CD4-positive, alpha-beta T cell treated with Interleukin-1 beta for 1 hour (primary cell): ENCODE measurements around the gene MAEA.

Source experiments
- DNase-seq, 2 donors: peaks; one replicate each; pipeline ENCODE4 v3.0.0-alpha.2; 2020 to 2022

MAEA gene

DNA sequence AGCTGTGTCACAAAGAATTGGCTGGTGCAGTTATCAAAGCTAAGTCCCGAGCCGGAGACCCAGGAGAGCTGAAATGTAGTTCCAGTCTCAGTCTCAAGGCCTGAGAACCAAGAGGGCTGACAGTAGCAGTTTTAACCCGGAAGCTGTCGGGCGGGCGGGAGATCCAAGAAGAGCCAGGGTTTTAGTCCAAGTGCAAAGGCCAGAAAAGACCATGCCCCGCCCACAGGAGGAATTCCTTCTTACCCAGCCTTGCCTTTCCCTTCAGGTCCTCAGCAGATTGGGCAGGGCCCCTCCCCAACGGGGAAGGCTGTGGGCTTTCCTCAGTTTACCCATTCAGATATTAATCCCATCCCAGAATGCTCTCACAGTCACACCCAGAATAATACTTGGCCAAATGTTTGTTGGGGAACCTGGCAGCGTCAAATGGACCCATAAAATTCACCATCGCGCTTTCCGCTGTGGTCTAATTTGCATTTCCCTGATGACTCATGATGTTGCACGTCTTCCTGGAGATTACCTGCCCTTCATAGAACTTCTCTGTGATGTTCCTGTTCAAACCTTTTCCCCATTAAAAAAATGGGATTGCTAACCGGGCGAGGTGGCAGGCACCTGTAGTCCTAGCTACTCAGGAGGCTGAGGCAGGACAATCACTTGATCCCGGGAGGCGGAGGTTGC is 16.2 kb downstream of the MAEA start:
- peak in 1 of 2 donors; percentile 20 for DNase-seq

DNA sequence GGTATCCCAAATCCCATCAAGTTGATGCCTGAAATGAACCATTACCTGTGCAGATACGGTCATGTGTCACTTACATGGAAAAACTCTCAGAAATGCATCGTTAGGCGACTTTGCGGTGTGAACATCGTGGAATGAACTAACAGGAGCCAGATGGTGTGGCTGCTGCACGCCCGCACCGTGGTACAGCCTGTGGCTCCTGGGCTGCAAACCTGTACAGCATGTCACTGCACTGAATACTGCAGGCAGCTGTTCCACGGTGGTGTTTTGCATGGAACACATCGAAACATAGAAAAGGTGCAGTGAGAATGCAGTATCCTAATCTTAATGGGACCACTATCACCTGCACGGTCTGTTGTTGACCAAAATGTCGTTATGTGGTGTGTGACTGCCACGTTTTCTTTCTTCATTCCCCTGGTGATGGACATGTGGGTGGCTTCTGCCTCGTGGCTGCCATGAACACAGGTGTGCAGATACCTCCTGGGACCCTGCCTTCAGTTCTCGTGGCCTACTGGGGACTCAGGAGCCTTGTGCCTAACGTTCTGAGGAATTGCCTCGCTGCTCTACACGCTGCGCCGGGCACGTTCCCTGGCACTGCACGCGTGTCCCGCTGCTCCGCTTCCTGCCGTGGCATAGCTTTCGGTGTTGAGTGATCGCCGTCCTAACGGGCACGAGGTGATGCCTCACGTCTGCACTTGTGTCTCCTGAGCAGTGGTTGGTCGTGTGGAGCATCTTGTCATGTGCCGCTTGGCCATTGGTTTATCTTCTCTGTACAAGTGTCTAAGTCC is 18.5 kb downstream of the MAEA start:
- no peak for DNase-seq

DNA sequence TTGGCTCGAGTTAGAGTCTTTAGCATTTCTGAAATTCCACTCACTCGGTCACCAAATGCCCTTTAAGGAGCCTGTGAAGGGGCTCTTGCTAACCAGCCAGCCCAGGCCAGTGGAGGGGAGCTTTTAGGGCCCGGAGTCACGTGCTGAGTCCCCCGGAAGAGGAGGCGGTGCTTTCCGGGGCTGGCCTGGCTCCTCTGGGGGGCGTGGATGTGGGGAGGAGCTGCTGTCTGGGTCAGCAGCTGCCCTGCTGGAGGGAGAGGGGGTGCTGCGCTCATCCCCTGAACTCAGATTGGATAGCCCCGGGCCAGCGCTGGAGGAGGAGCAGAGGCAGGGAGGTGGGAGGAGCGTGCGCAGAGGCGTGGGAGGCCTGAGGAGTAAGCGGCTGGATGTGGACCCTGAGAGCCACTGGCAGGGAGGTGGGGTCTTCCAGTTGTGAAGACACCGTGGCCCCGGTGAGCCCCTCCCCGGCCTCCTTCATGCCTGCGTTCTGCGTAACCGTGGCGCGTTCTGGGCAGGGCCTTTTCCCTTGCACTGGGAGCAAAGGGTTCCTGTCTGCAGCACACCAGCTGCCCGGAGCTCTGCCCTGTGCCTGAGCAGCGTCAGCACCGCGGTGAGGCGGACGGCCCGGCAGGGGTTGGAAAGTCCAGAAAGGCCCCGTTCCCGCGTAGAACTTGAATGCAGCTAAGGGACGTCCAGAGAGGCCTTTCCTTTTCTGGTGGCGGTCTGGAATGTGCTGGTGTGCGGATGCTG is 19.7 kb downstream of the MAEA start:
- DNase-seq, result peak; percentile 64 to 72

DNA sequence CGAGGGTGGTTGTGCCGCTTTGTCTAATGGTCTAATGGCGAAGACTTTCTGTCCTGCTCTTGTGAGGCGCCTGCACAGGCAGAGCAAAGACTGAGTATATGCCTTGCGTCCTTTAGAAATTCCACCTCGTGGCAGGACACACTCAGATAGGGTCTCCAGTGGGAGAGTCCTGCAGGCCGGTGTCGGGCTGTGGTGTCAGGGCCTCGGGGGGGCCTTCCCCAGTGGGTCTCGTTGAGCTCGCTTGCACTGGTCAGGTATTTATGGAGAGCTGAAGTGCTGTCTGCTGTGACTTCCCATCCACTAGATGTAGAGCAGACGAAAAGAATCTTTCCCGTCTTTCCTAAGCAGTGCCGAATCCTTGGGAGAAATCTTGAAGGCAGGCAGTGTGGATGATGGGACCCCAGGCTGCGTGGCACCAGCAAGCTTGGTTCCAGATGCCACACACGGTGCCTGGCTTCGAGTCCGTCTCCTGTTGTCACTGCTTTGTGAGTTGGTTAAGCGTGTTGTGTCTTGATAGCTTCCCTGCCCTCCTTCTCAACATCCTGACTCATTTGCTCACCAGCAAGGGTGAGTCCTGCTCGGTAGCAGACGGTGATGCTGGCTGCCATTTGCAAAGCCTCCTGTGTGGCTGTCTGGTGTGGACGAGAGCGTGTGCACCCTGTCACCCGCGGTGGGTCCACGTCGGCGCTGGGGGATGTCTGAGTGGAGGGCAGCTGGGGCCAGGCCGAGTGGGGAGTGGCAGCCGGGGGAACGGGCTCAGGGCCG is 20.5 kb downstream of the MAEA start:
- DNase-seq, result no peak

DNA sequence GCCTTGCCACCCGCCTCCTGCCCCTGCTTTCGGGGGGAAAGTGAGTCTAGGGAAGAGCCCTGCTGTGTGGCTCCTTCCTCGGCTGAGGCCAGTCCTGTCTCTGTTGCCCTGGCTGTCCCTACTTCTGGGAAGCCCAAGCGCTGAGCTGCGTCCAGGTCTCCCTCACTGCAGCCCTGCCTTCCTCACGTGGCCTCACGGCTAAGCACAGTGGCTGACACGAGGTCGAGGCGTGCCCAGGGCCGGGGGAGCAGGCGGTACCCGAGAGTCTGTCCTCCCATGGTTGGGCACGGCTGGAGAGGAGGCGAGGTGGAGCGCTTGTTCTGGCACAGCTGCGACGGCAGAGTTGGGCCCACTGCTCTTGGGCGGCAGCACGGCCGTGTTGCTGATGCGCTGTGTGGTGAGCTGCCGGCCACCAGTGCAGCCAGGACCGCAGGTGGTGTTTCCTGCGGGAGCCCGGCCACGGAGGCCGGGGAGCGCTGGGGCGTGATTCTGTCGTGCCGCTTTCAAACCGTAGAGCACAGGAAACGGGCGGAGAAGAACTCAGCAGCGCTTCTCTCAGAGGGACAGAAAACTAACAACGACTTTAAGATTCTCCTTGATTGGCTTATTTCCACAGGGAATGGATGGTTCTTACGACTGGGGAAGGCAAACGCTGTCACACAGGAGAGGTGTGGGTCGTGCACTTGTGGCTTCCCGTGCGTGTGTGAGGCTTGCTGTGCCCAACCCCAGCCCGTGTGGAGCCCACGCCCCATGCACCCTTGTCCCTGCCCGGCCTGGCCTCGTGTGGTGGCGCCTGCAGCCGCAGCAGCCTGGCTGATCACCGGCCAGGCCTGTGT is 21.3 kb downstream of the MAEA start:
- peak in 1 of 2 donors; percentile 15 for DNase-seq

DNA sequence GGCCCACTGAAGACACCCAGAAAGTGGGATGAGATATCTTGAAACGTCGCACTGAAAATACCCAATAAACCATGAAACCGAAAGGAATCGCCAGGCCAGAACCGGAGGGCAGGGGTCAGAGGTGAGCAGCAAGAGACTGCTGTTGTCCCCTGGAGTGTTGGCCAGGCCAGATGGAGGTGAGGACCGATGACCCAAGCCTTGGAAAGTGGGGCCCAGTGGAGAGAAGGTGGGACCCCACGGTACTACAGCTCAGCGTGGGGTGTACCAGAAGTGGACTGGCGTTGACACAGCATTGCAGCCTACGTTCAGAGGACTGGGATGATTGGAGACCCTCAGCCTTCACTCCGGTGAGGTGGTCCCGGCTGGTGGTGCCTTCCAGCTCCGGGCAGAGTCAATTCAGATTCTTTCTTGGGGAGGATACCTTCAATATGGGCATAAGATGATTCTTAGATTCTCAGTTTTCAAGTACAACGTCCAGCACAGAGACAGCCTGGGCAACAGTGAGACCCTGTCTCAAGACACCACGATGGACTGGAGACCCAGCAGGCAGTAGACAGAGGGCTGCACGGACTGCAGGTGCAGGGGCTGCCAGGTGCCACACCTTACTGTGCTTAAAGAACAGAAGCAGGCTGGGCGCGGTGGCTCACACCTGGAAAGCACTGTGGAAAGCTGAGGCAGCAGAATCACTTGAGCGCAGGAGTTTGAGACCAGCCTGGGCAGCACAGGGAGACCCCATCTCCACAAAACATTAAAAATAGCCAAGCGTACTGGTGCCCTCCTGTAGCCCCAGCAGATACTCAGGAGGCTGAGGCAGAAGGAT is 23.3 kb downstream of the MAEA start:
- DNase-seq, result no peak

DNA sequence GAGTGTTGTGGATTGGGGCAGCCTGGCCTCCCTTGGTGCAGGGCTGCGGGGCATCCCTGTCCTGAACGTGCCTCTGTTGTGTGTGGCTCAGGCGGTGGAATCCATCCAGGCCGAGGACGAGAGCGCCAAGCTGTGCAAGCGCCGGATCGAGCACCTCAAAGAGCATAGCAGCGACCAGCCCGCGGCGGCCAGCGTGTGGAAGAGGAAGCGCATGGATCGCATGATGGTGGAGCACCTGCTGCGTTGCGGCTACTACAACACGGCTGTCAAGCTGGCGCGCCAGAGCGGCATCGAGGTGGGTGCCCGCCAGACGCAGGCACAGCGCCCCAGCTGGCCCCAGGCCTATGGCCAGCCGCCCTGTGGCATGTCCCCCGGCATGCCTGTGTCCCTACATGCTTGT is 25.6 kb downstream of the MAEA start:
- no peak for DNase-seq

DNA sequence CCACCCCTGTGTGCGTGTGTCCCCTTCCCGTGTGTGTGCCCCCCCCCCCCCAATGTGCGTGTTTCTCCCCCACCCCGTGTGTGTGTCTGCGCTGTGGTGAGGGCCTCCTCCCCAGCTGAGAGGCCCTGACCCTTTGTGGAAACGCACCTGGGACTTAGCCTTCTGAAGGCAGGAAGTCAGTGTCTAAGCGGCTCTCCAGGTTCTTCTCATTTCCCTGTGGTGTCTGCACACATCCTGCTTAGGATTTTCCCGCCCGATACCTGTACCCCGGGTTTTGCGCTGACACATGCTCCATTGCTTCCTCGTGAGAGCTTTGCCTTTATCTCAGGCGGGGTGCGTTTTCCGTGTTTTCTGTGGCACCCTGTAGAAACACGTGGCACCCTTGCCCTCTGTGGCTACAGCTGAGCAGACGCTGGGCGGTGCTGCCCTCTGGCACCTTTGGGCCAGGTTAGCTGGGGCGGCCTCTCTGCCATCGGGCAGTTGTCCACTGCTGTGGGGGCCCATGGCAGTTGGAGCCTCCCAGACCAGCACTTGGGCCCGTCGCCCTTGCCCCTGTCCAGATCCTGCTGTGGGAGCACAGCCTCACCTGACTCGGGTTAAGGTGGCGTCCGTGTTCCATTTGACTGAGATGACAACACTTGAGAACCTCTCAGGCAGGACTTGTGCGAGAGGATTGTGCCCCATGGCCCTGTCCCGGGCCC is 26.3 kb downstream of the MAEA start:
- no peak for DNase-seq

DNA sequence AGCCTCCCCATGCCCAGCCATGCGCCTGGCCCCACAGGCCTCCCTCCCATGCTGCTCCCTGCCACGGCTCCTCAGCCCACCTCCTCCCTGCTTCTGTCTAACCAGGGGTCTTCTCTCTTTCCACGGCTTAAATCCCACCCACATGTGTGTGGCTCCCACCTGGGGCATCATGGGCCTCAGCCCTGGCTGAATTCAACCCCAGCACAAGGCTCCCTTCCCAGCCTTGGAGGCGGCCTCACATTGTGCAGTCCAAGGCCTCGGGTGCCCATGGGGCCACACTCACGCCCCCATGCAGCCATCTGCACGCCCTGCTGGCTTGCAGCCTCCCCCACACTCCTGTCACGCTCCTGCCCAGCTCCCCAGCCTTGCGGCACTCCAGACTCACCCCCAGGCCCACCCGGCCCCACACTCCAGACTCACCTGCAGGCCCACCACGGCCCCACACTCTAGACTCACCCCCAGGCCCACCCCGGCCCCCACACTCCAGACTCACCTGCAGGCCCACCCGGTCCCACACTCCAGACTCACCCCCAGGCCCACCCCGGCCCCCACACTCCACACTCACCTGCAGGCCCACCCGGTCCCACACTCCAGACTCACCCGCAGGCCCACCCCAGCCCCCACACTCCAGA is 27.0 kb downstream of the MAEA start:
- DNase-seq, result no peak

DNA sequence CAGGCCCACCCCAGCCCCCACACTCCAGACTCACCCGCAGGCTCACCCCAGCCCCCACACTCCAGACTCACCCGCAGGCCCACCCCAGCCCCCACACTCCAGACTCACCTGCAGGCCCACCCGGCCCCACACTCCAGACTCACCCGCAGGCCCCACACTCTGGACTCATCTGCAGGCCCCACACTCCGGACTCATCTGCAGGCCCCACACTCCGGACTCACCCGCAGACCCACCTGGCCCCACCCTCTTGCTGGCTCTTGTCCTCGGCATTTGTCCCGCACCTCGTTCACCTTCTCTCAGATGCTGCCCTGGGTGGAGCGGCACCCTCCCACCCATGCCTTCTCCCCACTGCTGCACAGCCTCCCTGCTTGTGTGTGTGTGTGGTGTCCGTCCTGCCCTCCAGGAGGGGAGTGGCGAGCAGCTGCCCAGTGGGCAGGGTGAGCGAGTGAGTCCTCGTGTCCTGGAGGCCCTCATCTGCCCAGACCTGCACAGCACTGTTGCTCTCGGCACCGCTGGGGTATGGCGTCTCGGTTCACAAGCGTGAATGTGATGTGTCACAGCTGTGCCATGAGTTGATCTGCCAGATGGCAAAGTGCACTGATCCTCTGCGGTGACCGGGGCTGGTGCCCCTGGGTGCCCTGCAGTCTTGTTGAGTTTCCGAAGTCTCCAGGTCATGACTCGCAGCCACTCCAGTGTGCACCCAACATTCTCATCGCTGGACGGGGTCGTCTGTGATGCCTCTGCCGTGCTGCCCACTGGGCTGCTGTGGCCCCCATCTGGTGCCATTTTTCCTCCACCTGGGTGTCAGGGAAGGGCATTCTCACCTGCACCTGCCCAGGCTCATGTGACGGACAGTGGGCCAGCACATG is 27.7 kb downstream of the MAEA start:
- no peak for DNase-seq

DNA sequence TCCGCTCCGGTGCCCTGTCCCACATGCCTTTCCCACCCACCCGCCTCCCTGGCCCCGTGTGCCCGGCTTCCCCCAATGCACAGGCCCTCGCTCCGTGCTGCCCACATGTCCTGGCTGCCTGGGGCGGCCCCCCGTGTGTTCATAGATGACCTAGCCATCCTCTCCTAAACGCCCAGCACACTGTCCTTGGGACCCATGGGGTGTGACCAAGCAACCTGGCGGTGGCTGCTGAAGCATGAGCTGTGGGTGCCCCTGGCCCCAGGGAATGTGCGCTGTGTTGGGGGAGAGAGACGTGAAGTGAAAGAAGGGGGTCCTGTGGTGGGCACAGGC is 28.3 kb downstream of the MAEA start:
- no peak for DNase-seq

DNA sequence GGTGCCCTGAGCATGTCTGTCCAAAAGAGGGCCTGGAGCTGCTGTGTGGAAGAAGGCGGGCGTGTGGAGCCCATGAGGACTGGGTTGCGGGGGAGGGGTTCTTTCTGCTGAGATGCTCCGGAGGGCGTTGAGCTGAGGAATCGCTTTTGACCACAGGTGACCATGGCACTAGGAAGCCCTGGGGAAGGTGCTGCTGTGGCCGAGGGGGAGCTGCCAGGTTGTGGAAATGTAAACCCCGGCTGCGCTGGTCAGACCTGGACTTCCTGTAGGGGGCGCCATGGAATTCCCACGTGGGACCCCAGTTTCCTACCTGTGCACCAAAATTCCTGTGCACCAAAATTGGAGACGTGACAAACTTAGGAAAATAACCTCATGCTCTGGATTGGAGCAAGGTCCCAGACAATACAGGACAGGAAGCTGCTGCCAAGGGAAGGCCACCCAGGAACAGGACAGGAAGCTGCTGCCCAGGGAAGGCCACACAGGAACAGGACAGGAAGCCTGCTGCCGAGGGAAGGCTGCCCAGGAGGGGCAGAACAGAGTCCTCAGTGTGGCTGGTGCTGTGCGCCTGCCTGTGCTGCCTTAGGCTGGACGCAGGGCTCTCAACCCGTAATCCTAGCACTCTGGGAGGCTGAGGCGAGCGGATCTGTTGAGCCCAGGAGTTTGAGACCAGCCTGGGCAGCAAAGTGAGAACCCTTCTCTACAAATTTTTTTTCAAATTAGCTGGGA is 29.0 kb downstream of the MAEA start:
- peak in 1 of 2 donors; percentile 27 for DNase-seq

DNA sequence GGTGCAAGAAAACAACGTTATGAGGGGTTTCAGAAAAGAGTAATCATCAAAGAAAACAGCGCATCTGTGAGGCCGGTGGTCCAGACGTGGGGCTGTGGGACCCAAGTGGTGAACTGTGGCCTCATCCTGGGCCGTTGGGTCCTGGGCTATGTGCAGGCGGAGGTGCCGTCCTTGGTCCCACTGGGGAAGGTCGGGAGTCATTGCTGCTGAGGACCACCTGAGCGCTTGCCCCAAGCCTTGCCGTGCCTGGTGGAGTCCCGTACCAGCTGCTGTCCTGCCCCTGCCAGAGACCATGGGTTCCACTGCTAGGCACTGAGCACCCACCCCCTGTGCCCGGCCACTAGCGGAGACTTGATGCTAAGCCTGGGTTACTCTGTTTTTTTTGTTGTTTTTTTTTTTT is 31.8 kb downstream of the MAEA start:
- no peak for DNase-seq

DNA sequence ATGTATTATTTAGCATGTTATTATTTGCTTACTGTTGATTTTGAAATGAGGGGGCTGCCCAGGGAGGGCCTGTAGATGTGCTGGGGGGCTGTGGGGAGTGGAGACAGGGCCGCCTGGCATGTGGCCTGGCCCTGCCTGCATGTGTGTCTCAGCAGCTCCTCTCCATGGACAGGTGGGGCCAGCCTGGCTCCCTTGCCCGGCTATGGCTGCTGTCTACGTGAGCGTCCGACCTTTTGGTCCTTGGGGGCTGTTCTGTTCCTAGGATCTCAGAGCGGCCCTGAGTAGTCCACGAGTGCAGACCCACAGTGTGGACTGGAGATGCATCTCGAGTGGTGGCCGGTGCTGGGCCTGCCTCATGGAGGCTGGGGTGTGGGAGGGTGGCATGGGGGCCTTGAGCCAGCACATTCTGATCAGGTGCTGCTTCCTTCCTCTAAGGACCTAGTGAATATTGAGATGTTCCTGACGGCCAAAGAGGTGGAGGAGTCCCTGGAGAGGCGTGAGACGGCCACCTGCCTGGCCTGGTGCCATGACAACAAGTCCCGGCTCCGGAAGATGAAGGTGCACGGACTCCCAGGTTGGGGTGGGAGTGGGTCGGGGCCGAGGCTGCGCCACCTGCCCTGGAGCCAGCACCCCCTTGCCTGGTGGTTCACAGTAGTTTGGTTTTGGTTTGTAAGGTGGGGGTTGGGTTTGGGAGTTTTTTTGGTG is 32.4 kb downstream of the MAEA start:
- DNase-seq, result no peak

DNA sequence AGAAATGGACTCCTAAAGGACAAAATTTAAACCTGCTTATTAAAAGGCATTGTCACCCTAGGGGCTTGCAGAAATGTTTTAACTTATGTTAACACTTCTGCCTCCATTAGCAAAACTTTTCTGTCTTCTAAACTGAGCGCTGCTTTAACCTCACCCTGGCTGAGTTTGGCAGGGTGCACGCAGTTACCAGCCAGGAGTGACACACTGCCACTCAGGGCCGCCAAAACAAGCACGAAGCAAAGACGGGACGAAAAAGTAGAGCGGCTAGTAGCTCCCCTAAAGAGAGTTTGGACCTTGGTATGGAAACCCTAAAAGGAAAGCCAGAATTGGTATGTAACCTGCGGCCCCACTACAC is 33.6 kb downstream of the MAEA start:
- DNase-seq, result no peak

DNA sequence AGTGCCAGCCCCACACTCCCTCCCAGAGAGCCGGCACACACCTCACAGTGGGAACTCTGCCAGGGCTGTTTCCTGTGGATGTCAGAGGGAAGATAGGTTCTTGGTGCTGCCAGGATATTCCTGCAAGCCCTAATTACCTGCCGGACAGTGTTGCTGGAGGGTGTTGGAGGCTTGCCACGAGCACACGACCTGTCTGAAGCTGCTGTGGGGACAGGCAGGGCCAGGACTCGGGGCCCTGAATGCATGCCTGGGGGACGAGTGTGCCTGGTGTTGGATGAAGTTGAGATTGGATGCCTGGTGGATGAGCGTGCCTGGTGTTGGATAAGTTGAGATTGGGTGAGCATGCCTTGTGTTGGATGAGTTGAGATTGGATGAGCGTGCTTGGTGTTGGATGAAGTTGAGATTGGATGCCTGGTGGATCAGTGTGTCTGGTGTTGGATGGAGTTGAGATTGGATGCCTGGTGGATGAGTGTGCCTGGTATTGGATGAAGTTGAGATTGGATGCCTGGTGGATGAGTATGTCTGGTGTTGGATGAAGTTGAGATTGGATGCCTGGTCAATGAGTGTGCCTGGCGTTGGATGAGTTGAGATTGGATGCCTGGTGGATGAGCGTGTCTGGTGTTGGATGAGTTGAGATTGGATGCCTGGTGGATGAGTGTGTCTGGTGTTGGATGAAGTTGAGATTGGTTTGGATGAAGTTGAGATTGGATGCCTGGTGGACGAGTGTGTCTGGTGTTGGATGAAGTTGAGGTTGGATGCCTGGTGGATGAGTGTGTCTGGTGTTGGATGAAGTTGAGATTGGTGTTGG is 34.1 kb downstream of the MAEA start:
- no peak for DNase-seq
